ENCODE results near the gene ERAP2.

Gene ERAP2

GRCh38 chr5:96901384-96901783, 25.1 kb downstream of the ERAP2 start:
- Histone ChIP-seq H3K36me3 (ENCODE audit: insufficient read depth, insufficient read length, low read length) (no peaks in the 10 kb centered on the region), H3K4me3 (ENCODE audit: insufficient read length, low read depth) (no peak overlapping the region), H3K9ac (ENCODE audit: insufficient read length, low read depth) (no peak overlapping the region), H3K9me3 (ENCODE audit: insufficient read depth, low read length) (no peaks in the 10 kb centered on the region), H3K4me1 (ENCODE audit: insufficient read depth, insufficient read length) (no peaks in the 10 kb centered on the region), H3K27me3 (ENCODE audit: insufficient read depth, insufficient read length) (no peaks in the 10 kb centered on the region)
- TF ChIP-seq ZNF274 (IDR thresholded peaks at IDR 0.05; ENCODE audit: low read depth, low read length) = no peak
- TF ChIP-seq SUZ12 (IDR thresholded peaks at IDR 0.05; ENCODE audit: extremely low read depth, insufficient read depth, insufficient read length) = no peak
- no peak for TF ChIP-seq YY1 (IDR thresholded peaks at IDR 0.05; ENCODE audit: insufficient read depth, insufficient read length)
- DNase-seq (ENCODE audit: low read depth, low spot score) = no peak

GRCh38 chr5:96901841-96902240, 25.5 kb downstream of the ERAP2 start:
- no peak overlapping the region for H3K4me3 ChIP-seq (ENCODE audit: insufficient read length, low read depth)
- no peaks in the 10 kb centered on the region for H3K9me3 ChIP-seq (ENCODE audit: insufficient read depth, low read length)
- DNase-seq (ENCODE audit: low read depth, low spot score) = no peak
- no peaks in the 10 kb centered on the region for H3K36me3 ChIP-seq (ENCODE audit: insufficient read depth, insufficient read length, low read length)
- H3K9ac ChIP-seq (ENCODE audit: insufficient read length, low read depth) = no peak overlapping the region
- no peaks in the 10 kb centered on the region for H3K4me1 ChIP-seq (ENCODE audit: insufficient read depth, insufficient read length)
- no peak for TF ChIP-seq YY1 (IDR thresholded peaks at IDR 0.05; ENCODE audit: insufficient read depth, insufficient read length)
- TF ChIP-seq ZNF274 (IDR thresholded peaks at IDR 0.05; ENCODE audit: low read depth, low read length) = no peak
- TF ChIP-seq SUZ12 (IDR thresholded peaks at IDR 0.05; ENCODE audit: extremely low read depth, insufficient read depth, insufficient read length) = no peak
- H3K27me3 ChIP-seq (ENCODE audit: insufficient read depth, insufficient read length) = no peaks in the 10 kb centered on the region

- Histone ChIP-seq H3K9ac (ENCODE audit: insufficient read length, low read depth) (no peak overlapping the region), H3K4me1 (ENCODE audit: insufficient read depth, insufficient read length) (no peaks in the 10 kb centered on the region), H3K36me3 (ENCODE audit: insufficient read depth, insufficient read length, low read length) (no peaks in the 10 kb centered on the region), H3K9me3 (ENCODE audit: insufficient read depth, low read length) (no peaks in the 10 kb centered on the region), H3K4me3 (ENCODE audit: insufficient read length, low read depth) (no peak overlapping the region), H3K27me3 (ENCODE audit: insufficient read depth, insufficient read length) (no peaks in the 10 kb centered on the region)
- no peak for TF ChIP-seq ZNF274 (IDR thresholded peaks at IDR 0.05; ENCODE audit: low read depth, low read length)
- TF ChIP-seq SUZ12 (IDR thresholded peaks at IDR 0.05; ENCODE audit: extremely low read depth, insufficient read depth, insufficient read length) = no peak
- no peak for TF ChIP-seq YY1 (IDR thresholded peaks at IDR 0.05; ENCODE audit: insufficient read depth, insufficient read length)
- DNase-seq (ENCODE audit: low read depth, low spot score) = no peak
Measured at GRCh38 chr5:96902876-96903275, 26.6 kb downstream of the ERAP2 start.

GRCh38 chr5:96903300-96903699, 27.0 kb downstream of the ERAP2 start:
- no peaks in the 10 kb centered on the region for H3K36me3 ChIP-seq (ENCODE audit: insufficient read depth, insufficient read length, low read length)
- H3K9ac ChIP-seq (ENCODE audit: insufficient read length, low read depth) = no peak overlapping the region
- no peaks in the 10 kb centered on the region for H3K4me1 ChIP-seq (ENCODE audit: insufficient read depth, insufficient read length)
- H3K27me3 ChIP-seq (ENCODE audit: insufficient read depth, insufficient read length) = no peaks in the 10 kb centered on the region
- DNase-seq (ENCODE audit: low read depth, low spot score) = no peak
- H3K9me3 ChIP-seq (ENCODE audit: insufficient read depth, low read length) = no peaks in the 10 kb centered on the region
- no peak overlapping the region for H3K4me3 ChIP-seq (ENCODE audit: insufficient read length, low read depth)
- TF ChIP-seq SUZ12 (IDR thresholded peaks at IDR 0.05; ENCODE audit: extremely low read depth, insufficient read depth, insufficient read length) = no peak
- no peak for TF ChIP-seq ZNF274 (IDR thresholded peaks at IDR 0.05; ENCODE audit: low read depth, low read length)
- no peak for TF ChIP-seq YY1 (IDR thresholded peaks at IDR 0.05; ENCODE audit: insufficient read depth, insufficient read length)

DNA sequence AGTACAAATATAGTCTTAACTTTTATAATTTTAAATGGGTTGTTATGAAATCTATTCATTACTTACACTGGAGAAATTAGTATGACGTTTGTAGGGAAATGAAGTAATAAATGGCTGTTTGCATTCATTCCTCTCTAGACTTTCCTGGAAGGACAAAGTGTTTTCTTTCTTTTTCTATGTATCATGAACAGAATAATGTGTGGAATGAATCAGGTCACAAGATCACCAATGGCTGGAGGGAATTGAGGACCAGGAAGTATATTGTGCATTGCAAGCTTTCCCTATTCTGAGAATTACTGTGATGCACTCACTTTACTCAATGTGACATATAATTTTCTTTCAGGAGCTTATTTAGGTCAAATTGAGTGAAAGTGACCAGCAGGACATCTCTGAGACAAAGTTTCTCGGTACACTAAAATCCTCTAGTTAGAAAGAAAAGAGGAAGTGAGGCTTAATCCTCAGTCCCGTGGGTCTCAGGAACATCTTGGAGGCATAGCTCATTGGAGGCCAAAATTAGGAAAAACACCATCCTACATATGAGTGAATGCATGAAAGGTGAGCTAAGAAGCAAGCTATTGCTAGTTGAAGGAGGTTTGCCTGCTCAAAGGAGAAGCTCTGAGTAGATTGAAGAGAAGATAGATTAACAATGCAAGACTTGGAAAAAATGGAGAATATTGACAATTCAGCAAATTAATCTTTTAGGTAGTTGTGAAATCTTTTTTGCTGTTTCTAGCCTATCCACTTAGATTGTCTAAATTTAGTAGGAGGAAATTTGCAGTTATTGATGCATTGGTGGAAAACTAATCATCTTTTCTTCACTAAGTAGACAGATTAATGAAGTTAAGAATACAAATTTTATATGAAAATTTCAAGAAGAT, 28.0 kb downstream of the ERAP2 start:
- Histone ChIP-seq H3K36me3 (ENCODE audit: insufficient read depth, insufficient read length, low read length) (no peaks in the 10 kb centered on the region), H3K4me3 (ENCODE audit: insufficient read length, low read depth) (no peak overlapping the region), H3K9me3 (ENCODE audit: insufficient read depth, low read length) (no peaks in the 10 kb centered on the region), H3K27me3 (ENCODE audit: insufficient read depth, insufficient read length) (no peaks in the 10 kb centered on the region), H3K9ac (ENCODE audit: insufficient read length, low read depth) (no peak overlapping the region), H3K4me1 (ENCODE audit: insufficient read depth, insufficient read length) (no peaks in the 10 kb centered on the region)
- no peak for DNase-seq (ENCODE audit: low read depth, low spot score)
- TF ChIP-seq YY1 (IDR thresholded peaks at IDR 0.05; ENCODE audit: insufficient read depth, insufficient read length) (no peak), SUZ12 (IDR thresholded peaks at IDR 0.05; ENCODE audit: extremely low read depth, insufficient read depth, insufficient read length) (no peak), ZNF274 (IDR thresholded peaks at IDR 0.05; ENCODE audit: low read depth, low read length) (no peak)

DNA sequence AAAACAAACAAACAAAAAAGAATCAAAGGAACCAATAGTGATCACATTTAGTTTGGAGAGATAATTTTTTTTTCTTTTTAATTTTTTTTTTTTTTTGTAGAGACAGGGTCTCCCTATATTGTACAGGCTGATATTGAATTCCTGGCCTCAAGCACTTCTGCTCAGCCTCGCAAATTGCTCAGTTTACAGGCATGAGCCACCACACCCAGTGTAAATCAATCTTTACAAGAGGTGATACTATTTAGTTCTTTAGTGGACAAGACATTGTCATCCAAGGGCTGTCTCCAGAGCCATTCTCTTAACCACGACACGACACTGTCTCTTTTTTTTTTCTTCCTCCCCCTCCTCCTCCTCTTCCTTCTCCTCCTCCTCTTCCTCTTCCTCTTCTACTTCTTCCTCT, 29.6 kb downstream of the ERAP2 start:
- Histone ChIP-seq H3K4me1 (ENCODE audit: insufficient read depth, insufficient read length) (no peaks in the 10 kb centered on the region), H3K9ac (ENCODE audit: insufficient read length, low read depth) (no peak overlapping the region), H3K4me3 (ENCODE audit: insufficient read length, low read depth) (no peak overlapping the region), H3K9me3 (ENCODE audit: insufficient read depth, low read length) (no peaks in the 10 kb centered on the region), H3K36me3 (ENCODE audit: insufficient read depth, insufficient read length, low read length) (no peaks in the 10 kb centered on the region), H3K27me3 (ENCODE audit: insufficient read depth, insufficient read length) (no peaks in the 10 kb centered on the region)
- DNase-seq (ENCODE audit: low read depth, low spot score) = no peak
- TF ChIP-seq ZNF274 (IDR thresholded peaks at IDR 0.05; ENCODE audit: low read depth, low read length) (no peak), YY1 (IDR thresholded peaks at IDR 0.05; ENCODE audit: insufficient read depth, insufficient read length) (no peak), SUZ12 (IDR thresholded peaks at IDR 0.05; ENCODE audit: extremely low read depth, insufficient read depth, insufficient read length) (no peak)

DNA sequence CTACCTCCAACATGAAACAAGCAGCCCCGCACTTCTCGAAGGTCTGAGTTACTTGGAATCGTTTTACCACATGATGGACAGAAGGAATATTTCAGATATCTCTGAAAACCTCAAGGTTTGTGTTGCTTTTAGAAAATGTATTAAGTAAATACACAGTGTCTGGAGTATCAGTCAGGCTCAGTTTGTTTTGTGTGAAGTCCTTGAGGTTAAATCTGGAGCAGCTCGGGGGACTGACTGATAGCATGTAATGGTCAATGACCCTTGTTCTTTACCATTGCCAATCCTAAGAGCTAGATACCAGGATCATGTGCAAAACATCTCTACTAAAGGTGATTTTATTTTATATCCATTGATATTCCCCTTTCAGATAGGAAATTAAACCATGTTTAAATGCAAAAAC, 32.7 kb downstream of the ERAP2 start:
- Histone ChIP-seq H3K27me3 (ENCODE audit: insufficient read depth, insufficient read length) (no peaks in the 10 kb centered on the region), H3K4me3 (ENCODE audit: insufficient read length, low read depth) (no peak overlapping the region), H3K36me3 (ENCODE audit: insufficient read depth, insufficient read length, low read length) (no peaks in the 10 kb centered on the region), H3K9me3 (ENCODE audit: insufficient read depth, low read length) (no peaks in the 10 kb centered on the region), H3K4me1 (ENCODE audit: insufficient read depth, insufficient read length) (no peaks in the 10 kb centered on the region), H3K9ac (ENCODE audit: insufficient read length, low read depth) (no peak overlapping the region)
- DNase-seq (ENCODE audit: low read depth, low spot score) = no peak
- no peak for TF ChIP-seq ZNF274 (IDR thresholded peaks at IDR 0.05; ENCODE audit: low read depth, low read length)
- TF ChIP-seq YY1 (IDR thresholded peaks at IDR 0.05; ENCODE audit: insufficient read depth, insufficient read length) = no peak
- no peak for TF ChIP-seq SUZ12 (IDR thresholded peaks at IDR 0.05; ENCODE audit: extremely low read depth, insufficient read depth, insufficient read length)
